ENCODE data around the gene SIGLEC10. TPM values are rescaled to one million over a fixed set of nuclear protein-coding genes. Genes with fewer than 3 reads are reported as not detected.

Gene SIGLEC10
- total RNA-seq, 1 experiment from 2014 or later = not detected

- Histone ChIP-seq H3K4me3 (ENCODE audit: low read depth, low read length) (no peak overlapping the region), H3K27me3 (replicated peaks; ENCODE audit: control insufficient read depth, insufficient read depth, low read length) (no peaks in the 10 kb centered on the region), H3K36me3 (ENCODE audit: control insufficient read depth, insufficient read depth, low read length) (no peaks in the 10 kb centered on the region), H3K4me1 (peaks cover 7% of the 10 kb centered on the region), H3K9me3 (no peaks in the 10 kb centered on the region)
- Mint-ChIP-seq H3K36me3 (ENCODE audit: insufficient read depth, unreplicated experiment) (no peaks in the 10 kb centered on the region), H3K27ac (ENCODE audit: unreplicated experiment) (no peak overlapping the region), H3K9me3 (ENCODE audit: unreplicated experiment) (no peaks in the 10 kb centered on the region), H3K4me1 (ENCODE audit: low read depth, unreplicated experiment) (no peaks in the 10 kb centered on the region), H3K27me3 (ENCODE audit: insufficient read depth, unreplicated experiment) (peaks cover 13% of the 10 kb centered on the region), H3K4me3 (ENCODE audit: unreplicated experiment) (no peak overlapping the region)
- intact Hi-C loops (cut with micrococcal nuclease; ENCODE audit: unreplicated experiment) = no loop called here
- BruUV-seq (replicated peaks) = no TSS peak
- ChIA-PET POLR2A (no interaction called here), CTCF (interaction anchor here (0.8 kb wide), 1 partner anchor 215 kb away, joined by 3 read pairs; no protein-coding TSS in a partner anchor)
- DNase-seq = no peak
- no peak for TF ChIP-seq CTCF (IDR thresholded peaks at IDR 0.05; ENCODE audit: insufficient read depth in 1 of 2, low read depth in 1 of 2, low read length in 1 of 2, severe bottlenecking in 1 of 2, unreplicated experiment in 1 of 2)
Observed at GRCh38 chr19:51441410-51442390, 24.3 kb upstream of the SIGLEC10 start.

- H3K27me3 Mint-ChIP-seq (ENCODE audit: insufficient read depth, unreplicated experiment) = peaks cover 16% of the 10 kb centered on the region
- ChIA-PET CTCF (interaction anchor here (0.8 kb wide), 1 partner anchor 216 kb away, joined by 3 read pairs; no protein-coding TSS in a partner anchor), POLR2A (no interaction called here)
- intact Hi-C loops (cut with micrococcal nuclease; ENCODE audit: unreplicated experiment) = no loop called here
- no peak for DNase-seq
- Histone ChIP-seq H3K9me3 (no peaks in the 10 kb centered on the region), H3K4me3 (ENCODE audit: low read depth, low read length) (no peak overlapping the region), H3K4me1 (peaks cover 7% of the 10 kb centered on the region), H3K27me3 (replicated peaks; ENCODE audit: control insufficient read depth, insufficient read depth, low read length) (no peaks in the 10 kb centered on the region), H3K36me3 (ENCODE audit: control insufficient read depth, insufficient read depth, low read length) (no peaks in the 10 kb centered on the region)
- no peaks in the 10 kb centered on the region for H3K4me1 Mint-ChIP-seq (ENCODE audit: low read depth, unreplicated experiment)
- no peak overlapping the region for H3K4me3 Mint-ChIP-seq (ENCODE audit: unreplicated experiment)
- TF ChIP-seq CTCF (IDR thresholded peaks at IDR 0.05; ENCODE audit: insufficient read depth in 1 of 2, low read depth in 1 of 2, low read length in 1 of 2, severe bottlenecking in 1 of 2, unreplicated experiment in 1 of 2) = no peak
- no peaks in the 10 kb centered on the region for H3K9me3 Mint-ChIP-seq (ENCODE audit: unreplicated experiment)
- H3K27ac Mint-ChIP-seq (ENCODE audit: unreplicated experiment) = no peak overlapping the region
- BruUV-seq (replicated peaks) = no TSS peak
- no peaks in the 10 kb centered on the region for H3K36me3 Mint-ChIP-seq (ENCODE audit: insufficient read depth, unreplicated experiment)
Observed at GRCh38 chr19:51440846-51441409, 23.5 kb upstream of the SIGLEC10 start.

- Mint-ChIP-seq H3K9me3 (ENCODE audit: unreplicated experiment) (no peaks in the 10 kb centered on the region), H3K4me1 (ENCODE audit: low read depth, unreplicated experiment) (no peaks in the 10 kb centered on the region), H3K36me3 (ENCODE audit: insufficient read depth, unreplicated experiment) (no peaks in the 10 kb centered on the region), H3K4me3 (ENCODE audit: unreplicated experiment) (no peak overlapping the region), H3K27ac (ENCODE audit: unreplicated experiment) (no peak overlapping the region), H3K27me3 (ENCODE audit: insufficient read depth, unreplicated experiment) (peaks cover 16% of the 10 kb centered on the region)
- Histone ChIP-seq H3K27me3 (replicated peaks; ENCODE audit: control insufficient read depth, insufficient read depth, low read length) (no peaks in the 10 kb centered on the region), H3K4me3 (ENCODE audit: low read depth, low read length) (no peak overlapping the region), H3K36me3 (ENCODE audit: control insufficient read depth, insufficient read depth, low read length) (no peaks in the 10 kb centered on the region), H3K4me1 (peaks cover 7% of the 10 kb centered on the region), H3K9me3 (no peaks in the 10 kb centered on the region)
- TF ChIP-seq CTCF (IDR thresholded peaks at IDR 0.05; ENCODE audit: insufficient read depth in 1 of 2, low read depth in 1 of 2, low read length in 1 of 2, severe bottlenecking in 1 of 2, unreplicated experiment in 1 of 2) = no peak
- CTCF ChIA-PET = no interaction called here
- intact Hi-C loops (cut with micrococcal nuclease; ENCODE audit: unreplicated experiment) = no loop called here
- POLR2A ChIA-PET = no interaction called here
- no TSS peak for BruUV-seq (replicated peaks)
- DNase-seq = no peak
Observed at GRCh38 chr19:51440052-51440451, 22.6 kb upstream of the SIGLEC10 start.
